ENCODE measurements around the gene ADGRG1.
"Not testable (repeated sequence)": the region's sequence is repeated elsewhere in the genome, so short reads cannot be mapped to it uniquely, and the experiment has no call there.

The ADGRG1 gene

DNA sequence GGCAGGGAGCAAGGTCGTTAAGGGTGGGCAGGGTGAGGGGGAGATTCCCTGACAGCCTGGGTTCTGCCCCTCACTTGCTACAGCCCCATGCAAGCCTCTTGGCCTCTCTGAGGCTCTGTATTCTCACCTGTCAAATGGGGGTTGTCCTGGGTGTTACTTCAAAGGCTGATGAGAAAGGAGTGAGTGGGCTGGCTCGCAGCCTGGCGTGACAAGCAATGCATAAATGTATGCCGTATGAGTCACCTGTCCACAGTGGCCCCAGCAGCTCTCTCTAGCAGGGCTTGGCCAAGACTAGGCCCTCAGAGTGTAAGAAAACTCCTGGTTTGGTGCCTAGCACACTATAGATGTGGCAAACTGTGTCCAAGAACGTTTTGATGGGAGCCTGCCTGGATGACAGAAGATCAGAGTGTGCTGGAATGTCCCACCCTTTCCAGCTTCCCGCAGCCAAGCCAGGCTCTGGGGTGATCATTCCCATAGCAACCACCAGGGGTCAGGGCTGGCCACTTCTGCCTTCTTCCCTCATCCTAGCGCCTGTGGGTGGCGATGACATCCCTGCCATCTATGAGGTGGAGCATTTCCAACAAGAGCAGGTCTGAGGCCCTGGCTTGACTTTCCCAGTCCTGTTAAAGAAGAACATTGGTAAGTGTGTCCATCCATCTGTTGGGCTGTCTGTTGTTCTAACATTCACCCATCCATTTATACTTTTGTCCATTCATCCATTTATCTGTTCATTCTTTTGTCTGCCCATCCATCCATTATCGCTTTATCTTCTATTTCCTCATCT, 37.2 kb upstream of the ADGRG1 start:
- TF ChIP-seq, protein P1, sequence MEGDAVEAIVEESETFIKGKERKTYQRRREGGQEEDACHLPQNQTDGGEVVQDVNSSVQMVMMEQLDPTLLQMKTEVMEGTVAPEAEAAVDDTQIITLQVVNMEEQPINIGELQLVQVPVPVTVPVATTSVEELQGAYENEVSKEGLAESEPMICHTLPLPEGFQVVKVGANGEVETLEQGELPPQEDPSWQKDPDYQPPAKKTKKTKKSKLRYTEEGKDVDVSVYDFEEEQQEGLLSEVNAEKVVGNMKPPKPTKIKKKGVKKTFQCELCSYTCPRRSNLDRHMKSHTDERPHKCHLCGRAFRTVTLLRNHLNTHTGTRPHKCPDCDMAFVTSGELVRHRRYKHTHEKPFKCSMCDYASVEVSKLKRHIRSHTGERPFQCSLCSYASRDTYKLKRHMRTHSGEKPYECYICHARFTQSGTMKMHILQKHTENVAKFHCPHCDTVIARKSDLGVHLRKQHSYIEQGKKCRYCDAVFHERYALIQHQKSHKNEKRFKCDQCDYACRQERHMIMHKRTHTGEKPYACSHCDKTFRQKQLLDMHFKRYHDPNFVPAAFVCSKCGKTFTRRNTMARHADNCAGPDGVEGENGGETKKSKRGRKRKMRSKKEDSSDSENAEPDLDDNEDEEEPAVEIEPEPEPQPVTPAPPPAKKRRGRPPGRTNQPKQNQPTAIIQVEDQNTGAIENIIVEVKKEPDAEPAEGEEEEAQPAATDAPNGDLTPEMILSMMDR (IDR thresholded peaks at IDR 0.05; ENCODE audit: low read length, missing control alignments): peak; percentile 97
- peak; percentile 78 for DNase-seq (ENCODE audit: low read depth)
- H3K4me3 ChIP-seq (replicated peaks; ENCODE audit: low read depth, low read length): no peak overlapping the region

DNA sequence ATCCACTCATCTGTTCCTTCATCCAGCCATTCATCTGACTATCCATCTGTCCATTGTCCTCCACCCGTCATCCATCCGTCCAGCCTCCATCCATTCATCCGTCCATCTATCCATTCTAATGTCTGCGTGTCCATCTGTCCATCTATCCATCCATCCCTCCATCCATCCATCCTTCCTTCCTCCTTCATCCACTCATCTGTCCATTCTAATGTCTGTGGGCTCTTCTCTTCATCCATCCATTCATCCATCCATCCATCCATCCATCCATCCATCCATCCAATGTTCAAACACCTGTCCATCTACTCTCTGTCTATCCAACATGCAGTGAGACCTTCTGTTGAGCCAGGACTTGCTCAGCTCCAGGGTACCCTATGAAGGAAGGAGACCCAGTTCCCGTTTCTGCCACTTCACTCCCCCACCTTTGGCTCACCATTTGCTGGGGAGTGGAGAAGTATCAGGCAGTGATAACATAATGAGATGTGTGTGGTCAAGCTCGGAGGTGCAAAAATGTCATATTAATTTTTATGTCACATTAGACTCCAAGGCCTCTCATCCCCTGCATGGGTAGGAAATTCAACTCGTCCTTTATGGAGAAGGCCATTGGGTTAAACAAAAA, 36.5 kb upstream of the ADGRG1 start:
- TF ChIP-seq, protein P1 (IDR thresholded peaks at IDR 0.05; ENCODE audit: low read length, missing control alignments): no peak
- DNase-seq (ENCODE audit: low read depth): no peak
- no peak overlapping the region for H3K4me3 ChIP-seq (replicated peaks; ENCODE audit: low read depth, low read length)

DNA sequence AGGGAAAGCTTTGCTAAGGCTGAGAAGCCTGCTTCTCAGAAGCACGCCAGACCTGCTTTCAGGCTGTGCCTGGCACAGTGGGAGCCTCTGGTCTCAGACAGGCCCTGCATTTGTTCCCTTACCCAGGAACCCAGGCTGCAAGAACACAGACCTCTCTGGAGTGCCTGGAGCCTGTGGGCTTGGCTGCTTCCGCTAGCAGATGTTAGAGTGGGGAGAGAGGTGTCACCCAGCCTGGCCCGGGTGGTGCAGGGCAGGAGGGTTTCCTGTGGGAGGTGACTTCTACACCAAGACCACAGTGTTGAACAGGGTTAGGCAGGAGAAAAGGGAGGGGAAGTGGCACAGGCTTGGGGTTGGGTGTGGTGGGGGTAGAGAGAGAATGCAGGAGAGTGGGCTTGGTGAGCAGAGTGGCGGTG, 35.8 kb upstream of the ADGRG1 start:
- no peak for DNase-seq (ENCODE audit: low read depth)
- TF ChIP-seq, protein P1 (IDR thresholded peaks at IDR 0.05; ENCODE audit: low read length, missing control alignments): no peak
- H3K4me3 ChIP-seq (replicated peaks; ENCODE audit: low read depth, low read length): no peak overlapping the region

DNA sequence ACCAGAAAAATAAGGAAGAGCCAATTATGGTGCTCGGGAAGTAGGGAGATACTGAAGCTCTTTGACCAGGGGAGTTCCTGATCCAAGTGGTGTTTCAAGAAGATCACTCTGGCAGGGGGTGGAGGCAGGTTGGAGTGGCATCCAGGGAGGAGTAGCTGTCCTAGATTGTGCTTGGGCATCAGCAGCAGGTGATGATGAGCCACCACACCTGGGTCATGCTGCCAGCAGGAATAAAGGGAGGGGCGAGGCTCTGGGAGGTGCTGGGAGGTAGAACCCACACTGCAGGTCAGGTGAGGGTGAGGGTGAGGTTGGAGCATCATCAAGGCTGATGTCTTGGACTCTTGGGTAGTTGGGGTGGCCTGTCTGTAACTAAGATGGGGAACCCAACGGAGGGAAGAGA, 35.4 kb upstream of the ADGRG1 start:
- no peak for DNase-seq (ENCODE audit: low read depth)
- H3K4me3 ChIP-seq (replicated peaks; ENCODE audit: low read depth, low read length): no peak overlapping the region
- TF ChIP-seq, protein P1 (IDR thresholded peaks at IDR 0.05; ENCODE audit: low read length, missing control alignments): no peak

DNA sequence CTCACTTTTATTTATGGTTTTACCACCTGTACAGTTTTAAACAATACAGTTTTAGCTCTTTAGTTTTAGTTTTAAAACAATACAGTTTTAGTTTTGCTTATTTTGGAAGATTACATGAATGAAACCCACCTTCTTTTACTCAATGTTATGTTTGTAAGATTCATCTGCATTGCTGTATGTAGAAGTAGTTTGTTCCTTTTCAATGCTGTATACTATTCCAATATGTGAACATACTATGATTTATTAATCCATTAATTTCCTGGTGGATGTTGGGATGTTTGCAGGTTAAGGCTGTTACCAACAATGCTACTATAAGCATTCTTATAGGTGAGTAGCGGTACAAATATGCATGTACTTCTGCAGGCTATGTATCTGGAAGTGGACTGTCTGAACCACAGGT, 34.4 kb upstream of the ADGRG1 start:
- TF ChIP-seq, protein P1 (IDR thresholded peaks at IDR 0.05; ENCODE audit: low read length, missing control alignments): no peak
- no peak for DNase-seq (ENCODE audit: low read depth)
- H3K4me3 ChIP-seq (replicated peaks; ENCODE audit: low read depth, low read length): no peak overlapping the region

DNA sequence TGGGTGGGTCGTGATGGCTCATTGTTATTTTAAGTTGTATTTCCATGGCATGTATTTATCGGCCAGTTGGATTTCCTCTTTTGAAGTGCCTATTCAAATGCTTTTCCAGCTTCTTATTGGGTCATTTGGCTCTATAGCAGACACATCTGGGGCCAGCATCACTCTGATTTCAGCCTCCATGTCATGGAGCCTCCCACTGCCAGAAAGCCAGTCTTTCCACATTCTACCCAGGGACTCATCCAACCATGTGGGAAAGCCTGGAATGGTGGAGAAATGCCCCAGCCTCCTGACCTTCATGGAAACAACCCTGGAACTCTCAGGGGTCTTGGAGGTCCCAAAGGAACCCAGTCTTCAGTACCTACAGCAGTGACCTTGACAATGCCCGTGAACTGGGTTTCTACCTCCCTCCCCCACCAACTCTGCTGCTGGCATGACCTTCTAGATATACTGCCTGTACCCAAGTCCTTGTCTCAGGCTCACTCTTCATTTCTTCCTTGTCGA, 33.8 kb upstream of the ADGRG1 start:
- H3K4me3 ChIP-seq (replicated peaks; ENCODE audit: low read depth, low read length): no peak overlapping the region
- TF ChIP-seq, protein P1 (IDR thresholded peaks at IDR 0.05; ENCODE audit: low read length, missing control alignments): no peak
- no peak for DNase-seq (ENCODE audit: low read depth)

DNA sequence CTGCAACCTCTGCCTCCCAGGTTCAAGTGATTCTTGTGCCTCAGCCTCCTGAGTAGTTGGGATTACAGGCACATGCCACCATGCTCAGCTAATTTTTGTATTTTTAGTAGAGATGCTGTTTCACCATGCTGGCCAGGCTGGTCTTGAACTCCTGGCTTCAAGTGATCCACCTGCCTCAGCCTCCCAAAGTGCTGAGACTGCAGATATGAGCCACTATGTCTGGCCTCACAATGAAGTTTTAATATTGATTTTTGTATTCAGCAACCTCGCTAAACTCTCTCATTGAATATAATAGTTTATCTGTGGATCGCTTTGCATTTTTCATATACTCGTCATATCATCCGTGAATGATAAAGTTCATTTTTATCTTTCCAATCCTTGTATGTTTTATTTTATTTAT, 32.2 kb upstream of the ADGRG1 start:
- not testable (repeated sequence) for H3K4me3 ChIP-seq (replicated peaks; ENCODE audit: low read depth, low read length); DNase-seq (ENCODE audit: low read depth)

Measured in fibroblast of pulmonary artery (primary cell).